Activated naive CD8-positive, alpha-beta T cell treated with anti-CD3 and anti-CD28 coated beads, Interleukin-2, amount 50 U/mL, for 24 hours (primary cell): Measurements from ENCODE around the gene LRMDA.
"Not testable (repeated sequence)": the region's sequence is repeated elsewhere in the genome, so short reads cannot be mapped to it uniquely, and the experiment has no call there.

Experiments
- ATAC-seq: fragments of 150-1000 bp; cut with Tn5 transposase; one replicate; pipeline ENCODE4 v1.10.0; 2021
- DNase-seq: peaks from one replicate; pipeline ENCODE4 v3.0.0; 2021
- H3K27ac Mint-ChIP-seq: one replicate; pipeline ENCODE4 v1.8.0; 2021; ENCODE audit warnings: mild to moderate bottlenecking, mixed read lengths
- H3K27me3 Mint-ChIP-seq: one replicate; pipeline ENCODE4 v1.8.0; 2021; ENCODE audit warnings: mixed read lengths
- H3K36me3 Mint-ChIP-seq: one replicate; pipeline ENCODE4 v1.8.0; 2021; ENCODE audit warnings: low read depth, mixed read lengths
- H3K4me1 Mint-ChIP-seq: one replicate; pipeline ENCODE4 v1.8.0; 2021; ENCODE audit warnings: mixed read lengths
- H3K4me3 Mint-ChIP-seq: one replicate; pipeline ENCODE4 v1.8.0; 2021; ENCODE audit warnings: mild to moderate bottlenecking, moderate library complexity, mixed read lengths
- H3K9me3 Mint-ChIP-seq: one replicate; pipeline ENCODE4 v1.8.0; 2021; ENCODE audit warnings: mixed read lengths

The LRMDA gene

GRCh38 chr10:75505293-75505692 is 73.9 kb downstream of the LRMDA start:
- H3K27ac Mint-ChIP-seq: no peak overlapping the region
- no peaks in the 10 kb centered on the region for H3K9me3 Mint-ChIP-seq
- DNase-seq (no peak), ATAC-seq (no peak)
- H3K36me3 Mint-ChIP-seq: no peaks in the 10 kb centered on the region
- peaks cover 4% of the 10 kb centered on the region for H3K27me3 Mint-ChIP-seq
- no peak overlapping the region for H3K4me3 Mint-ChIP-seq
- no peaks in the 10 kb centered on the region for H3K4me1 Mint-ChIP-seq

- no peaks in the 10 kb centered on the region for H3K9me3 Mint-ChIP-seq
Observed at GRCh38 chr10:75505840-75506506, 74.5 kb downstream of the LRMDA start.

GRCh38 chr10:75506930-75507329 is 75.5 kb downstream of the LRMDA start:
- ATAC-seq (no peak), DNase-seq (no peak)
- Mint-ChIP-seq H3K36me3 (no peaks in the 10 kb centered on the region), H3K4me1 (no peaks in the 10 kb centered on the region), H3K27ac (no peak overlapping the region), H3K27me3 (peaks cover 6% of the 10 kb centered on the region), H3K4me3 (no peak overlapping the region), H3K9me3 (no peaks in the 10 kb centered on the region)

More at GRCh38 chr10:75505840-75506506, 74.5 kb downstream of the LRMDA start:
- Mint-ChIP-seq H3K27ac (no peak overlapping the region), H3K4me1 (no peaks in the 10 kb centered on the region), H3K4me3 (no peak overlapping the region), H3K36me3 (no peaks in the 10 kb centered on the region), H3K27me3 (peaks cover 6% of the 10 kb centered on the region)
- ATAC-seq: no peak
- no peak for DNase-seq

- ATAC-seq (no peak), DNase-seq (no peak)
- Mint-ChIP-seq H3K9me3 (no peaks in the 10 kb centered on the region), H3K4me1 (no peaks in the 10 kb centered on the region), H3K27ac (no peak overlapping the region), H3K36me3 (no peaks in the 10 kb centered on the region), H3K4me3 (no peak overlapping the region), H3K27me3 (peaks cover 6% of the 10 kb centered on the region)
Observed at GRCh38 chr10:75507469-75507868, 76.0 kb downstream of the LRMDA start.

- H3K4me1 Mint-ChIP-seq: no peaks in the 10 kb centered on the region
- no peaks in the 10 kb centered on the region for H3K9me3 Mint-ChIP-seq
- DNase-seq (no peak), ATAC-seq (no peak)
- no peaks in the 10 kb centered on the region for H3K36me3 Mint-ChIP-seq
- no peak overlapping the region for H3K4me3 Mint-ChIP-seq
- no peak overlapping the region for H3K27ac Mint-ChIP-seq
- peaks cover 8% of the 10 kb centered on the region for H3K27me3 Mint-ChIP-seq
Observed at GRCh38 chr10:75508239-75508813, 76.9 kb downstream of the LRMDA start.

GRCh38 chr10:75508814-75509306 is 77.4 kb downstream of the LRMDA start:
- peaks cover 8% of the 10 kb centered on the region for H3K27me3 Mint-ChIP-seq
- DNase-seq: no peak
- H3K9me3 Mint-ChIP-seq: no peaks in the 10 kb centered on the region
- ATAC-seq: no peak
- H3K36me3 Mint-ChIP-seq: no peaks in the 10 kb centered on the region
- H3K27ac Mint-ChIP-seq: no peak overlapping the region
- H3K4me1 Mint-ChIP-seq: no peaks in the 10 kb centered on the region
- H3K4me3 Mint-ChIP-seq: no peak overlapping the region

DNA sequence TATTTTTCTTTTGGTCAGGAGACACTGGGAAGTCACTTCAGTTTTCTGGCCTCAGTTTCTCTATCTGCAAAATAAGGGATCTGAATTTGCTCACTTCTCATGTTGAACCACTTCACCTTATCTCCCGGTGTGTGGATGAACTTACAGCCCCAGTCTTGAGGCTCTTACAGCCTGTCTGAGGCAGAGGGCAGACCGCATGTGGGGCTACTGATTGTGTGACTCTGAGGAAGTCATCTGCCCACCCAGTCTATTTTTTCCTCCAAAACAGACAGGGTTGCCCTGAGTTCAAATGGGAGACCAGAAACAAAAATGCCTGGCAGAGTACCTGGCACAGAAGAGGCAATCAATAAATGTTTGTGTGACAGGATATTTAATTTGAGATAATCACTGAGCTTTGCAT is 78.3 kb downstream of the LRMDA start:
- ATAC-seq (no peak), DNase-seq (no peak)
- no peaks in the 10 kb centered on the region for H3K36me3 Mint-ChIP-seq
- H3K27me3 Mint-ChIP-seq: peaks cover 8% of the 10 kb centered on the region
- no peak overlapping the region for H3K27ac Mint-ChIP-seq
- no peaks in the 10 kb centered on the region for H3K4me1 Mint-ChIP-seq
- no peak overlapping the region for H3K4me3 Mint-ChIP-seq
- peaks cover 3% of the 10 kb centered on the region for H3K9me3 Mint-ChIP-seq

DNA sequence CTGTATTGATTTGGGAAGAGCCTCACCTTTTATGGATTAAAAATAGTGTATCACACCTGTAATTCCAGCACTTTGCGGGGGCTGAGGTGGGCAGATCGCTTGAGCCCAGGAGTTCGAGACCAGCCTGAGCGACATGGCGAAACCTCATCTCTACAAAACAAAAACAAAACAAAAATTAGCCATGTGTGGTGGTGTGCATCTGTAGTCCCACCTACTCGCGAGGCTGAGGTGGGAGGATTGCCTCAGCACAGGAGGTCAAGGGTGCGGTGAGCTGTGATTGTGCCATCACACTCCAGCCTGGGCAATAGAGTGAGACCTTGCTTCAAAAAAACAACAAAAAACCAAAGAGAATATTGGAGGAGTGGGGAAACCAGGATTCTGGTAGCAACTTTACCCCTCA is 79.6 kb downstream of the LRMDA start:
- Mint-ChIP-seq H3K4me1 (no peaks in the 10 kb centered on the region), H3K4me3 (no peak overlapping the region), H3K9me3 (peaks cover 7% of the 10 kb centered on the region), H3K27me3 (peaks cover 9% of the 10 kb centered on the region), H3K36me3 (no peaks in the 10 kb centered on the region), H3K27ac (no peak overlapping the region)
- DNase-seq: no peak
- no peak for ATAC-seq

GRCh38 chr10:75512203-75512933 is 80.9 kb downstream of the LRMDA start:
- Mint-ChIP-seq H3K4me3 (no peak overlapping the region), H3K36me3 (no peaks in the 10 kb centered on the region), H3K27ac (no peak overlapping the region), H3K9me3 (peaks cover 11% of the 10 kb centered on the region), H3K4me1 (peaks cover 6% of the 10 kb centered on the region), H3K27me3 (peaks cover 6% of the 10 kb centered on the region)
- ATAC-seq: no peak
- no peak for DNase-seq

GRCh38 chr10:75513292-75513885 is 82.0 kb downstream of the LRMDA start:
- Mint-ChIP-seq H3K4me1 (peaks cover 6% of the 10 kb centered on the region), H3K9me3 (peaks cover 14% of the 10 kb centered on the region), H3K27me3 (peaks cover 10% of the 10 kb centered on the region), H3K4me3 (no peak overlapping the region), H3K36me3 (no peaks in the 10 kb centered on the region), H3K27ac (no peak overlapping the region)
- DNase-seq (no peak), ATAC-seq (no peak)

DNA sequence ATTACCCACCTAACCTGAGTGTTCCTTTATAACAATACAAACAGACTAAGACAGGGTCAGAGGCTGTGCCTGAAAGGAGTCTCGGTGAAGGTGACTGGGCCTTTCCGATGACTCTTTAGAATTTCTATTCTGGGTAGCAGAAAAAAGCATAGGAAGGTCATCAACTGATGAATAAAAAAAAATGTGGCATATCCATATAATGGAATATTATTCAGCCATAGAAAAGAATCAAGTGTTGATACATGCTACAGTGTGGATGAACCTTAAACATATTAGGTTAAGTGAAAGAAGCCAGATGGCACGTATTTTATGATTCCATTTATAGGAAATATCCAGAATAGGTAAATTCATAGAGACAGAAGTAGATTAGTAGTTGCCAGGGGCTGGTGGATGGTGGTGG is 83.4 kb downstream of the LRMDA start:
- Mint-ChIP-seq H3K27me3 (peaks cover 19% of the 10 kb centered on the region), H3K27ac (no peak overlapping the region), H3K9me3 (peaks cover 14% of the 10 kb centered on the region), H3K4me1 (peaks cover 6% of the 10 kb centered on the region), H3K4me3 (no peak overlapping the region), H3K36me3 (no peaks in the 10 kb centered on the region)
- DNase-seq (no peak), ATAC-seq (no peak)

GRCh38 chr10:75516154-75516553 is 84.7 kb downstream of the LRMDA start:
- not testable (repeated sequence) for H3K27ac Mint-ChIP-seq, ATAC-seq, H3K4me3 Mint-ChIP-seq, DNase-seq, H3K36me3 Mint-ChIP-seq, H3K4me1 Mint-ChIP-seq
- peaks cover 14% of the 10 kb centered on the region for H3K9me3 Mint-ChIP-seq
- peaks cover 24% of the 10 kb centered on the region for H3K27me3 Mint-ChIP-seq

DNA sequence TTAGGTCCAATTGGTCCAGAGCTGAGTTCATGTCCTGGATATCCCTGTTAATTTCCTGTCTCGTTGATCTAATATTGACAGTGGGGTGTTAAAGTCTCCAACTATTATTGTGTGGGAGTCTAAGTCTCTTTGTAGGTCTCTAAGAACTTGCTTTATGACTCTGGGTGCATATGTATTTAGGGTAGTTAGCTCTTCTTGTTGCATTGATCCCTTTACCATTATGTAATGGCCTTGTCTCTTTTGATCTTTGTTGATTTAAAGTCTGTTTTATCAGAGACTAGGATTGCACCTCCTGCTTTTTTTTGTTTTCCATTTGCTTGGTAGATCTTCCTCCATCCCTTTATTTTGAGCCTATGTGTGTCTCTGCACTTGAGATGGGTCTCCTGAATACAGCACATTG is 87.8 kb downstream of the LRMDA start:
- Mint-ChIP-seq H3K27me3 (peaks cover 26% of the 10 kb centered on the region), H3K9me3 (peaks cover 14% of the 10 kb centered on the region)
- not testable (repeated sequence) for H3K4me3 Mint-ChIP-seq, H3K27ac Mint-ChIP-seq, H3K36me3 Mint-ChIP-seq, H3K4me1 Mint-ChIP-seq, DNase-seq, ATAC-seq

- not testable (repeated sequence) for ATAC-seq, H3K36me3 Mint-ChIP-seq, H3K9me3 Mint-ChIP-seq, H3K4me3 Mint-ChIP-seq, H3K4me1 Mint-ChIP-seq, H3K27ac Mint-ChIP-seq, DNase-seq
- peaks cover 27% of the 10 kb centered on the region for H3K27me3 Mint-ChIP-seq
Observed at GRCh38 chr10:75521194-75521829, 89.9 kb downstream of the LRMDA start.
